AML-193 (cell line): ENCODE measurements around the gene ACP6.
"Not testable (repeated sequence)": the region's sequence is repeated elsewhere in the genome, so short reads cannot be mapped to it uniquely, and the experiment has no call there.

Source experiments
- DNase-seq, 2 experiments: peaks; one replicate each; lab custom pipeline; 2025; lab: John Stamatoyannopoulos, UW

Gene ACP6

DNA sequence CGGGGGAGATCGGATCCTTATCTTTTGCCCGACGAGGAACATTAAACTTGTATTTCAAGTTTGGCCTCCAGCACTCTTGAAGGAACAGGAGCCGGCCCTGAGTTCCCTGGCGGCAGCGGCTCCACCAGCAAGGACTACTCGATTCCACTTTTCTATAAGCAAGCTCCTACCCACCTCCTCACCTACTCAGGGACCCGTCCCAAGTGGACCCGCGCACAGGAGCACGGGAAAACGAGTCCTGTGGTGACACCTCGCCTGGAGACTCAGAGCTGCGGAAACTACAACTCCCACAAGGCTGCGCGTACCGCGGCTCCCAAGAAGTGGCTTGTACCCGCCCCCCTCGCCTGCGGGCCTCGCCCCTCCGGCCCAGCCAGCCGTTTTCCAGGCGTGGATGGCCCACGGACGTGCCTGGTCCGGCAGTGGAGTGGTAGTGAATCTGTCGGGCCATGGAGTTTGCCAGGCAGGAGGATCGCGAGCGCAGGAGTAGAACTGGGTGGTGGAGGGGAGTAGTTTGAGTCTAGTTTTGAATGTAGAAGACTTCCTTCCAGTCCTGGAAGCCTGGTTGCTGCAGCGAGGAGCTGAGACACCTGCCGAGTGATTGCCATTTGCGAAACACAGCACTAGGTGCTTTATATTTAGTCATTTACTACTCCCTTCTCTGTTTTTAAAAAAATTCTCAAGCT, at the start of gene ACP6:
Gene ACP6, minus strand, starts transcription at position 206 of the 683 bp plus-strand sequence. CDS start 476 bp downstream, outside the sequence.
- peak; percentile 42 to 55 for DNase-seq

DNA sequence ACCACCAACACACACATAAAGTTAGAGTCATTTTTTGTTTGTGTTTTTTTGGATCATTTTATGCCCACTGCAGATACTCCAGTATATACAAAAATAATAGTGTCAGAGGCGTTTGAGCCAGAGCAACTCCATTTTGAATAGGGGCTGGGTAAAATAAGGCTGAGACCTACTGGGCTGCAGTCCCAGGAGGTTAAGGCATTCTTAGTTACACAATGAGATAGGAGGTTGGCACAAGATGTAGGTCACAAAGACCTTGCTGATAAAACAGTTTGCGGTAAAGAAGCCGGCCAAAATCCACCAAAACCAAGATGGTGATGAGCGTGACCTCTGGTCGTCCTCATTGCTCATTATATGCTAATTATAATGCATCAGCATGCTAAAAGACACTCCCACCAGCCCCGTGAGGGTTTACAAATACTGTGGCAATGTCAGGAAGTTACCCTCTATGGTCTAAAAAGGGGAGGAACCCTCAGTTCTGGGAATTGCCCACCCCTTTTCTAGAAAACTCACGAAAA, 49.4 kb upstream of the ACP6 start:
- no peak for DNase-seq

GRCh38 chr1:147719029-147719698, 48.8 kb upstream of the ACP6 start:
- DNase-seq, result no peak

- no peak for DNase-seq
Measured at GRCh38 chr1:147717706-147718097, 47.4 kb upstream of the ACP6 start.

DNA sequence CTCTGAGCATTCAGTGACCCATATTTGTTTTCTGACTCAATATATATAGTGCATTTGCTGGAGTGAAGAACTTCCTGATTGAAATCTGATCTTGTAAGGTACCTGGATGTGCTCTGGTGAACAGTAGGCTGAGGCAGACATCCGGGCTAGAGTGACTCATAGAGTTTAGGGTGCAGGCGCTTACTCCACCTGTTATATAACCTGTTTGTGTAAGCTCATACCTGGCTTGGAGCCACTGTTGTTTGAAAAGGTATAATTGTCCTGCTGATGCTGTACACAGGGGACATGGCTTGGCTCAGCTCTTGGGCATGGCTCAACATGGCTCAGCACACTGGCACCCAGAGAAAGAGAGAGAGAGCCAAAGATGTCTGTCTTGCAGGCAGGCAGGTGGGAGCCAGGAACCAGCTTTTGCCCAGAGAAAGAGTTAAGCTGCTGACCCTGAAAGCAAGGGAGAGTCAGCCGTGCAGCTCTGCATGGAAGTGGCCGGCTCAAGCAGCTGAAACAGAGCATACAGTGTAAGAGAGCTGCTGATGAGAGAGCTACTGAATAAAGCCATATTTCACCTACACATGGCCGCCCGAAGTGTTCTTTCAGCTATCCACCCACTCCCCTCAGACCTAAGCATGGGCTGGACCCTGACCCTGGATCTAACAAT, 46.9 kb upstream of the ACP6 start:
- DNase-seq, result no peak

DNA sequence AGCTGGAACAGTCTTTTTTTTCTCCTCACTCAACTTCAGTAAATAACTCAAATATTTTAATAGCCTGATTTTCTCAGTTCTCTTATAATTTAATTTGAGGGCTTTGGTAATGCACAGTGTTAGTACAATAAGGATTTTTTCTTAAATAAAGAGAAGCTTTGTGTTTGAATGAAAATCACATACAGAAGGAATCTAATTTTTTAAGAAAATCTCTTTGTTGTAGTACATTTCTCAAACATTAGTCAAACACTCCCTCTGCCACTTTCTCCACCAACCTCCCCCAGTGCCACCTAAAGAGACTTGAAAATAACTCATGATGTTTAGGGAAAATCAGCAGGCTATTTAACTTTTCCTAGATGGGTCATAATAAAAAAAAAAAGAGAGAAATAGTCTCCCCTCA, 42.3 kb upstream of the ACP6 start:
- no peak for DNase-seq

DNA sequence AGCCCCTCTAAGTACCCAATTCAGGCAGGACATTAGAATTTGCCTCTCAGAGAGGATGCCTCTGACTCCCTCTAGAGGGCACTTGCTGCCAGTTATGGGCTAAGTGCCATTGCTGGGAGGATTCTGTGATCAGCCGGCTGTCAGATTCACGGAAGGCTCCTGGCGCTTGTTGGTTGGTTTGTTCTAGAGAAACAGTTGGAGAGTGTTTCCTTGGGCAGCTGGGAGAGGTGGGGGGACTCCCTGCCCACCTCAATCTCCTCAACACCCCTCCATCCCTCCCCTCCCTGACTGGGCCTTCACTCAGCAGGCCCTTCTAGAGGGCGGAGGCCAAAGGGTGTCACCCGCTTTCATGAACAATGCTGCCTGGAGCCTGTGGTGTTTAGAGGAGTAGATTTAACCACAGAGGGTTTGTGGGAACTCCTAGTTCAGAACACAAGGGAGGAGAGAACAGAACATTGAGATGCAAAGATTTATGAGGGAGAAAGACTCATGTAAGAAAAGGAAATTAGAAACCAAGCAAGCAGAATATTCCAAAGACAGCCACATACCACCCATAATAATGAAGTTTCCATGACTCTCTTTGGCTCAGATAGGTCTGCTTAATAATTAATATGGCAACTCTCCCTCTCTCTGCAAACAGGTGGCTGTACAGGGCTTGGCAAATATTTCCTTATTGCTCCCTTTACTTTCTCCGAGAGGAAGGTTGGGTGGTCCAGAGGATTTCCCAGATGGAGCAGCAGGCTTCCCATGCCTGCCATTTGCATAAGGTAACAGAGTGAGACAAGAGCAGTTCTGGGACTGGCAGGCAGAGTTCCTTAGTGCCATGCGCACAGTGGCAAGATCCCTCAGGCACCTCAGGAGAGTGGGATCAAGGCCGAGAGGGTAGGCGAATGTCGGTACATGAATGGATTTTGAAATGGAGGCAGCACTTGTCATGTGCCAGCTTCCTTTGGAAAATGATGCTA, 30.0 kb upstream of the ACP6 start:
- DNase-seq, result peak; percentile 11 to 27

GRCh38 chr1:147699686-147700041, 29.3 kb upstream of the ACP6 start:
- DNase-seq, result no peak

DNA sequence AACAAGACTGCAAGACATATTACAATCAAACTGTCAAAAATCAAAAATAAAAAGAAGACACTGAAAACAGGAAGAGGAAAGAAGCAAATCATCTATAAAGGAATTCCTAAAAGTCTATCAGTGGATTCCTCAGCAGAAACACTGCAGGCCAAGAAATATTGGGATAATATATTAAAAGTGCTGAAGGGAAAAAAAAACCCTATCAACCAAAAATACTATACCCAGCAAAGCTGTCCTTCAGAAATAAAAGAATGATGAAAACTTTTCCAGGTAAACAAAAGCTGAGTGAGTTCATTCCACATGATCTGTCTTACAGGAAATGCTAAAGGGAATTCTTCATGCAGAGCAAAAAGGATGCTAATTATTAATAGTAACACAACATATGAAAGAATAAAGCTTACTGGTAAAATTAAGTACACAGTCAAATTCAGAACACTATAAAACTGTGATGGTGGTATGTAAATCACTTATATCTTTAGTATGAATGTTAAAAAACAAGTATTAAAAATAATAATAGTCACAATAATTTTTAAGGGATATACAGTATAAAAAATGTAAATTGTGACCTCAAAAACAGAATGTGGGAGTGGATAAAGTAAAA, 12.9 kb upstream of the ACP6 start:
- no peak for DNase-seq

GRCh38 chr1:147680608-147681235, 10.4 kb upstream of the ACP6 start:
- not testable (repeated sequence) for DNase-seq

- DNase-seq, result not testable (repeated sequence)
Measured at GRCh38 chr1:147677681-147678080, 7.4 kb upstream of the ACP6 start.

GRCh38 chr1:147676311-147677085, 6.2 kb upstream of the ACP6 start:
- DNase-seq, result no peak

DNA sequence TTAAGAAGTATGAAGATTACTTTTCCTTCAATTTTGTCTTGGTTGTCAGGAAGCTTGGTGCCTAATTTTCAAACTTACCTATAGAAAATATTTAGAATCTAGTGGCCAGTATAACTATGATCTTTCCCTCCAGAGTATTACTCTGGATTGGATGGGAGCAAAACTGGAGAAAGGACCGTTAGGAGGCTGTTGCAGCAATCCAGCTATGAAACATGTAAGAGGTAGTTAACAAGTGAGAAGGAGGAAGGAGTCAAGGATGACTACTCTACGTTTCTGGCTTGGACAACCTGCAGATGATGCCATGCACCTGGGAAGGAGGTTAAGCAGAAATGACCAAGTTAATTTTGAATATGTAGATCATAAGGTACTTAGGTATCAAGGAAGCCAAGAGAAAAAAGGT, 3.5 kb upstream of the ACP6 start:
- DNase-seq, result no peak

GRCh38 chr1:147673406-147673805, 3.1 kb upstream of the ACP6 start:
- DNase-seq, result no peak

- DNase-seq, result peak; percentile 3 to 12
Measured at GRCh38 chr1:147669469-147670318, 630 bp downstream of the ACP6 start.

- DNase-seq, result no peak
Measured at GRCh38 chr1:147665521-147665920, 4.8 kb downstream of the ACP6 start.

DNA sequence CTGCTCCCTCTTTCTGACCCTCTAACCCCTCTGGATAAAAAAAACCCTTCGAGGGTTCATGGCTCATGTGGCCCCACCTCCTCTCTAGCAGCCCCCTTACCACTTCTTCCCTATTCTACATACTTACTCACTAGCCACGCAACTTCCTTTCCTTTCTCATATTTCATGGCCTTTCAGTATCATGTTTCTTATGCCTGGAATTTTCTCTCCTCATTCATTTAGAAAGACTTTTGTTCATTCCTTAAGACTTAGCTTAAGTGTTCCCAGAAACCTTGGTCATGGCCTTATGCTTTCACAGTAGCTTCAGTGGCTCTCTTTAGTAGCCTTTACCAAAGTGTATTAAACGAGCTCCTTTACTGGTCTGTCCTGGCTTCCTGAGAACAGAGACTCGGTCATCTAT, 6.1 kb downstream of the ACP6 start:
- DNase-seq, result no peak

DNA sequence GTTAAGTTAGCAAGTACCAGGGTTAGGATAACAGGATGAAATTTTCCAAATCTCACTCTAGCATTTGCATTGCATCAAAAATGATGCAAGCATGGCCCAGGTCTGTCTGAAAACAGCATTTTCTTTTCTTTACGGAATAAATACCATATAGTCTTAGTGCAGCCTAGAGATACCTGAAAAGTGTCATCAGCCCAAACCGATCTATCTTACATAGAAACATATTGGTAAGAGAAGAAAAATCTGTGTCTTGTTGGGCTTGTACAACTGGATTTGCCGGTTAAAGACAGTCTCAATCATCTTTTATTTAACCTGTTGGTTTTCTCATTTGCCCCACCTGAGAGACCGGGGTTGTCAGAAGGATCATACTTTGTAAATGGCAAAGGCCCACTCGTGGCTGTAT, 15.8 kb downstream of the ACP6 start:
- no peak for DNase-seq

DNA sequence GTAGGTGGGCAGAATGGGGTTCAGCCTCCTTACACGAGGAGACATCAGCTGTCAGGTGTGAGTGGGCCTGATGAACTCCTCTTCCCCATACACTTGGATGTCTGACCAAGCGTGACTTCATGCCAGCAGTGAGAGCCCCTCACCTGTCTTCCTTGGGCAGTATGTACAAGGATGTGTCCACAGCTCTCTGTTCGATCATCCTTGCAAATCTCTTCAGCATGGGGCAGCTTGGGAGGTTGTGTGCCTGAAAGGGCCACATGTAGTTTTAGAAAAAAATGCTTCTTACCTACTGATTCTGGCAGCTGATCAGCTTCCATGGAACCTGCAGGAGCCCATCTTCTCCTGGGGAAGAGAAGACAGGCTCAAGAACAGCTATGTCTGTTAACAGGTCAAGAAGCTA, 18.0 kb downstream of the ACP6 start:
- DNase-seq, result no peak
